Cardiac septum (tissue), 1 donor: ENCODE data around the gene PI16. TPM values are rescaled to one million over a fixed set of nuclear protein-coding genes. Genes with fewer than 3 reads are reported as not detected.
"Not testable (repeated sequence)": the region's sequence is repeated elsewhere in the genome, so short reads cannot be mapped to it uniquely, and the experiment has no call there.

ENCODE experiments used
- DNase-seq: peaks from one replicate; pipeline ENCODE4 v3.0.0-alpha.2; 2020; ENCODE audit warnings: low spot score
- intact Hi-C: fragments of 100-400 bp; cut with DNase I; formaldehyde crosslinking; loops from one replicate; pipeline ENCODE4 v1.14.0; 2022
- total RNA-seq: library from RNA; stranded (reverse); fragmentation: NEBNext Ultra II Directional; extraction: Animal tissue kit (Norgen Biotek cat#: 25700); gene quantifications from one replicate; pipeline ENCODE4 v1.2.1, GENCODE V29; 2021
- donor health status: DM: no; HTN: no; CAD: no.

Gene PI16
- total RNA-seq, 1 donor from 2014 or later, result 11.9 TPM

- no peak for DNase-seq
- intact Hi-C loops, result no loop called here
These were observed 26.6 kb upstream of the PI16 start for GRCh38 chr6:36927691-36928546.

DNA sequence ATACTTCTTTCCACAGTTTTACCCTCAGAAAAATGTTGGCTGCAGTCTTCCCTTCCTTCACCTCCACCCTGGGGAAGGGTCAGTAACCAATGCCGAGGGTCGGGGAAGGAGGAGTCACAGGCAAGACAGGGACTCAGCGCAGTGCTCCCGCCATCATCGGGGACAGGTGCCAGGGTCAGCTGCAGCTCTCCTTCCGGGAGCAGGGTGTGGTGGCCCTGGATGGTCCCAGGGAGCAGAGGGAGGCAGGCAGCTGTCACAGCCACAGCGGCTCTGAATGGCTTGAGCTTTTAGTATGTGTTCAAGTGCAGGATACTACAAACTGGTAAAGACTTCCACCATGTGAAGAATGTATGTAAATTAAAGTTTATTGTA is 26.0 kb upstream of the PI16 start:
- intact Hi-C loops, result no loop called here
- DNase-seq, result no peak

DNA sequence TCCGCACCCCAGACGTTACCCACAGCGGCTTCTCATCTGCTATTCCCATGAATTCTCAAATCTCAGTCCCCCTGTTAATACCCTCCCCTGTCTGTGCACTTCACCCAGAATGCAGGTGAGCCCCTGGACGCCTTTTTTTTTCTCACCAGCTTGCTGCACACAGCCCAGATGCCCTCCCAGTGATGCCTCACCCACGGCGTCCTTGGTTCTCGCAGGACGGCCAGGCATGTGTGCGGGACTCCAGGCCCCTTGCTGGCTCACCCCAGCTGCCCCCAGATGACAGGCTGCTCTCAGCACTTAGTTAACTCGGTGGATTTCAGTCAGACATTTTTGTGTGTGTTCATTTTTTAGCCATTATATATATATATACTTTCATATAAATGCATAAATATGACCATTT is 25.4 kb upstream of the PI16 start:
- no peak for DNase-seq
- intact Hi-C loops, result no loop called here

GRCh38 chr6:36929607-36930006 is 24.9 kb upstream of the PI16 start:
- intact Hi-C loops, result no loop called here
- DNase-seq, result no peak

- intact Hi-C loops, result no loop called here
These were observed 24.1 kb upstream of the PI16 start for GRCh38 chr6:36930483-36930882.

DNA sequence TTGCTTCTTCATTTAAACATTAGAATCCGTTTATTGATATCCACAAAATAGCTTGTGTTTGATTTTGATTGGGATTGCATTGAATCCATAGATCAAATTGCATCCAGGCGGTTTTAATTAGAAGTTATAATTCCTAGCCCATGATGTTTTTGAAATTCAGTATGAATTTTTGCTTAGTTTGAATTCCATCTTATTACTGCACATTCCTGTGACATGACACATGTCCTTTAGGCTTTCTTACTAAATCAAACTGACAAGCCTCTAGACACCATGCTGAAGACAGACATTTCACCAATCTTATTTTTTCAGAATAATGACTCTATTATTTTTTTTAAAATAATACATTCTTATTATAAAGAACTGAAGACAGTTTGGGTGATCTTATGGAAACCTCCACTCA is 21.4 kb upstream of the PI16 start:
- intact Hi-C loops, result no loop called here
- no peak for DNase-seq

More at GRCh38 chr6:36930483-36930882, 24.1 kb upstream of the PI16 start:
- DNase-seq, result no peak

GRCh38 chr6:36933519-36933918 is 21.0 kb upstream of the PI16 start:
- no peak for DNase-seq

GRCh38 chr6:36934901-36935300 is 19.6 kb upstream of the PI16 start:
- intact Hi-C loops, result no loop called here
- DNase-seq, result no peak

More at GRCh38 chr6:36933519-36933918, 21.0 kb upstream of the PI16 start:
- intact Hi-C loops, result no loop called here

- intact Hi-C loops, result no loop called here
These were observed 17.7 kb upstream of the PI16 start for GRCh38 chr6:36936824-36937223.

DNA sequence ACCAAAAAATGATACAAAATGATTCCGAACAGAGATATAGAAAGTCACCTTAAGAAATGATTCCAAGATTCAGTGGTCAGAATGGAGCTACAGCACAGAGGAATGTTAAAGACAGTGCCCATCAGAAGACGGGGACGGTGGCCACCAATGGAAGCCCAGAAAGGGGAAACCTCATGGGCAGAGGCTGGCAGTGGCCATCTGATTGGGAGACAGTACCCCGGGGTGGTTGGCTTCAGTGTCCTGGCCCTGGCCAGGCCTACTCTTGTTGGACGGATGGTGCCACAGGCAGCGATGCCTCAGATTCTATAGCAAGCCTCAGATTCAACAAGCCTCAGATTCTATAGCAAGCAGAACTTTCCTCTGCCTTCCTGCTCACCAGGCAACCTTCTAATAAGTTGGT is 16.6 kb upstream of the PI16 start:
- DNase-seq, result peak; percentile 15
- intact Hi-C loops, result no loop called here

More at GRCh38 chr6:36936824-36937223, 17.7 kb upstream of the PI16 start:
- DNase-seq, result peak; percentile 7

DNA sequence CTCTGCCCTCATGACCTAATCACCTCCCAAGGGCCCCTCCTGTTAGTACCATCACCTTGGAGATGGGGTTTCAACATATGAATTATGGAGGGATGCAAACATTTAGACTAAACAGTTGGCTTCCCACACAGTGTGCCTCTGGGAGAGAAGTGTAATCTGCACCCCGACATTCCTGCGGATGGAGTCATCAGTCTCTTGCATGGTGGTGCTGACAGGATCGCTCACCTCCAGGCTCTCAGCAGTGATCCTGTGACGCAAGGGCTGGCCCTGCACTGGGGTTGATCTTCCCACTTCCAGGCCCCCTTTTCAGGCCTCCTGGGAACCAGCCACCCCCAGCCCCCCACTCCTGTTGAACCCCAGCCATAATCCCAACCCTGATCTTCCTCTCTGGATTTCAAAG is 16.0 kb upstream of the PI16 start:
- no peak for DNase-seq
- intact Hi-C loops, result no loop called here

DNA sequence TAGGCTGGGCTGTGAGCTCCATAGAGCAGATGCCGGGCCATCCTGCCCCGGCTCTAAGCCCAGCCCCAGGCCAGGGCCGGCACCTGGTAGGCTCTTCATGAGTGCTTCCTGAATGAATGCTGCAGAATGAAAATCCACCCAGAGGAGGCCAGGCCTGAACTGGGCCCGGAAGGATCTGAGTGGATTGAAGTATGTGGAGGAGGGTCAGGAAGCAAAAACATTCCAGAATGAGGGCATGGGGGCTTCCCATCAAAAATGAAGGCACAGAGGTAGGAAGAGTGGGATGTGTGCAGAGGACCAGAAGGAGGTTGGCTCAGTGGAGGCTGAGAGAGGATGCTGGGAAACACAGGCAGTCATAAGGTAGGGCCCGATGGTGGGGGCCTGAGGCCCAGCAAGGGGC is 15.5 kb upstream of the PI16 start:
- DNase-seq, intact Hi-C loops: not testable (repeated sequence)

- peak; percentile 24 for DNase-seq
- intact Hi-C loops, result no loop called here
These were observed 14.5 kb upstream of the PI16 start for GRCh38 chr6:36940027-36940426.

DNA sequence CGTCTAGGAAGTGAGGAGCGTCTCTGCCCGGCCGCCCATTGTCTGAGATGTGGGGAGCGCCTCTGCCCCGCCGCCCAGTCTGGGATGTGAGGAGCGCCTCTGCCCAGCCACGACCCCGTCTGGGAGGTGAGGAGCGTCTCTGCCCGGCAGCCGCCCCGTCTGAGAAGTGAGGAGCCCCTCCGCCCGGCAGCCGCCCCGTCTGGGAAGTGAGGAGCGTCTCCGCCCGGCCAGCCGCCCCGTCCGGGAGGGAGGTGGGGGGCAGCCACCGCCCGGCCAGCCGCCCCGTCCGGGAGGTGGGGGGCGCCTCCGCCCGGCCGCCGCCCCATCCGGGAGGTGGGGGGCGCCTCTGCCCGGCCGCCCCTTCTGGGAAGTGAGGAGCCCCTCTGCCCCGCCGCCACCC is 13.0 kb upstream of the PI16 start:
- intact Hi-C loops, result not testable (repeated sequence)
- peak; percentile 38 for DNase-seq

- DNase-seq, intact Hi-C loops: not testable (repeated sequence)
These were observed 12.2 kb upstream of the PI16 start for GRCh38 chr6:36942329-36942728.

DNA sequence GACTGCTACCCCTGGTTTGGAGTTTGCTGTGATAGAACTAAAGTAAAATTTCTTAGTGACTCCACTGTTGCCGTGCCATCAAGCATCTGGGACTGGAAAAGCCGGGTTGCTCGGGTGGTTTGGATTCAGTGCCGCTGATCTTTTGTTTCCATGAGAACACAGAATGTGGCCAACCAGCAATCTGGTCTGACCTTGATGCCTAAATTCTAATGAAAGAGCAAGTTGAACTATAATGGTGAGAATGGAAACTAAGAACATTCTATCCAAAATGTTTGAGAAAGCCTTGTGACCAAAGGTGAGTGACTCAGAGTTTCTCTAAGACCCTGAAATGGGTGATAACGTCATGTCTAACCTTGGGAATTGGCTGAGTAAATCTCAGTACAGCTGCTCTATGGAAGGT is 9.9 kb upstream of the PI16 start:
- no peak for DNase-seq
- intact Hi-C loops, result no loop called here

DNA sequence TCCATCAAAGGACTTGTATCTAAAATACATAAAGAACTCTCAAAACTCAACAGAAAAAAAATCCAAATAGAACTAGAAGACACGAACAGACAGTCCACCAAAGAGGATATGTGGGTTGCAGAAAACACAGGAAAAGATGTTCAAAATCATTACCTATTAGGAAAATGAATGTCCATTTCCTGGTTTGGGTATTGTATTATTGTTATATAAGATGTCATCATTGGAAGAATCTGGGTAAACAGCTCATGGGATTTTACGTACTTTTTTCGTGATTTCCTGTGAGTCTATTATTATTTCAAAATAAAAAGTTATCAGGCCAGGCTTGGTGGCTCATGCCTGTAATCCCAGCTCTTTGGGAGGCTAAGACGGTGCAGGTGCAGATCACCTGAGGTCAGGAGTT is 9.2 kb upstream of the PI16 start:
- intact Hi-C loops, result no loop called here
- DNase-seq, result no peak

DNA sequence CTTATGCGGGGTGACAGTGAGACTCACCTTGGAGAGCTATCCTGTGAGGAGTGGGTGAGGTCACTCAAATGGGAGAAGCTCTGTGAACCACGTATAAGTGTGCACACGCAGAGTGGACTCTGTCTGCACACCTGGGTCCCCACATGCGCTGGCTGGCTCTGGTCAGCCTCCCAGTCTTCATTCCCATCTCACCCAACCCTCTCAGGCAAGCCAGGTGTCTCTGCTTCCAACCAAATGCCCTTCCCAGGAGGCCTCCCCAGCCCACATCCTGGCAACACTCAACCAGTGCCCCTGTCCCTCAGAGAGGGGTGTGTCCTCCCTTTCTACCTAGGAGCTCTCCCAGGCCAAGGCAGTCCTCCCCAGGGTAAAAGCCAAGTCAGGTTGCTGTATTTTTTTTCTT is 8.0 kb upstream of the PI16 start:
- DNase-seq, result peak; percentile 49
- intact Hi-C loops, result no loop called here

- intact Hi-C loops, result no loop called here
- DNase-seq, result peak; percentile 69
These were observed 6.8 kb upstream of the PI16 start for GRCh38 chr6:36947570-36948351.

GRCh38 chr6:36949076-36949475 is 5.5 kb upstream of the PI16 start:
- peak; percentile 27 for DNase-seq
- intact Hi-C loops, result not testable (repeated sequence)

GRCh38 chr6:36949636-36950035 is 4.9 kb upstream of the PI16 start:
- DNase-seq, result no peak
- intact Hi-C loops, result no loop called here
